H1 (cell line): ENCODE data around the gene MAP7. TPM values are rescaled to one million over a fixed set of nuclear protein-coding genes. Genes with fewer than 3 reads are reported as not detected.

Experiments
- CEBPB ChIP-seq: IDR thresholded peaks from 2 replicates; pipeline ENCODE4 v1.6.1; 2012; ENCODE audit warnings: low read depth, low read length
- CHD1 ChIP-seq: IDR thresholded peaks from 2 replicates; pipeline ENCODE4 v1.6.1; 2012; ENCODE audit warnings: low read depth, low read length, improper control_type of control experiment
- CREB1 ChIP-seq: IDR thresholded peaks from 2 replicates; pipeline ENCODE4 v1.6.1; 2012; ENCODE audit warnings: inconsistent platforms
- CTCF ChIP-seq, 3 experiments: IDR thresholded peaks; 1 replicate in 2 of 3; 2 replicates in 1 of 3; pipeline versions ENCODE4 v1.5.1 to v1.6.1; 2011; ENCODE audit warnings: low read length in 3 of 3, mild to moderate bottlenecking in 3 of 3, inconsistent platforms in 2 of 3, low read depth in 1 of 3, moderate library complexity in 1 of 3; ENCODE audit not compliant: insufficient read depth in 1 of 3; ENCODE audit errors: control extremely low read depth in 1 of 3
- POLR2AphosphoS5 ChIP-seq: IDR thresholded peaks from 2 replicates; pipeline ENCODE4 v1.6.1; 2011; ENCODE audit warnings: low read depth, low read length
- POU5F1 ChIP-seq: IDR thresholded peaks from 2 replicates; pipeline ENCODE4 v1.6.1; 2011; ENCODE audit warnings: low read depth, mild to moderate bottlenecking, low read length, moderate library complexity
- SRF ChIP-seq: IDR thresholded peaks from 2 replicates; pipeline ENCODE4 v1.6.1; 2011; ENCODE audit warnings: mild to moderate bottlenecking, low read depth, low read length, moderate library complexity
- SUZ12 ChIP-seq: fragments of 200-600 bp; sonication (generic); IDR thresholded peaks from 2 replicates; pipeline ENCODE4 v1.6.1; 2012; ENCODE audit warnings: mild to moderate bottlenecking, inconsistent platforms, low read length, moderate library complexity, mixed read lengths
- TAF7 ChIP-seq: optimal IDR thresholded peaks from 2 replicates; pipeline ENCODE3; 2011; ENCODE audit warnings: low read depth, mild to moderate bottlenecking, inconsistent platforms, low read length, moderate library complexity, borderline replicate concordance
- polyA plus RNA-seq, 7 experiments: library from polyadenylated mRNA; depleted of rRNA in 3 of 7; stranded (reverse) in 5 of 7; unstranded in 2 of 7; fragments of >200 nt in 5 of 7; fragments of 200-250 nt in 2 of 7; gene quantifications; 1 replicate in 5 of 7; 2 replicates in 1 of 7; 4 replicates in 1 of 7; pipeline versions ENCODE4 v1.2.1 to v1.2.3, GENCODE V29; 2011 to 2013; ENCODE audit warnings: missing spikeins in 2 of 7, mixed read lengths in 2 of 7
- total RNA-seq: library from RNA; stranded (reverse); fragmentation: NEBNext Ultra II Directional; extraction: Animal tissue kit (Norgen Biotek cat#: 25700); gene quantifications from 2 replicates; pipeline ENCODE4 v1.2.1, GENCODE V29; 2021

MAP7 gene
- total and polyA plus RNA-seq, 2 of the 8 experiments (the other 6 are each of a cell fraction or from before 2014, with no cell fraction given) = 13.5 to 66.9 TPM

- TF ChIP-seq CTCF (IDR thresholded peaks at IDR 0.05; ENCODE audit: control extremely low read depth in 1 of 3, insufficient read depth in 1 of 3, low read depth in 1 of 3, low read length in 3 of 3) = no peak
- no peak for TF ChIP-seq POLR2AphosphoS5
- TF ChIP-seq TAF7 = no peak
- TF ChIP-seq POU5F1 = no peak
- no peak for TF ChIP-seq CEBPB
- no peak for TF ChIP-seq CHD1
- no peak for TF ChIP-seq SRF
- TF ChIP-seq SUZ12 = no peak
- TF ChIP-seq CREB1 = no peak
These were observed 38.8 kb downstream of the MAP7 start (continued) for GRCh38 chr6:136511397-136511796.
